GM12878 (cell line): ENCODE results near the gene PSMB7.

Experiments used
- ATF7 ChIP-seq: fragments of 450-650 bp; IDR thresholded peaks from 2 replicates; pipeline ENCODE4 v1.6.1; 2016; ENCODE audit warnings: low read depth, mild to moderate bottlenecking
- CTCF ChIP-seq, 3 experiments: IDR thresholded peaks in 2 of 3; conservative IDR thresholded peaks in 1 of 3; 2 replicates each; pipeline ENCODE4 v1.5.1; 2011; ENCODE audit warnings: low read depth in 3 of 3, low read length in 3 of 3, mild to moderate bottlenecking in 3 of 3, control low read depth in 2 of 3, moderate library complexity in 2 of 3, inconsistent platforms in 1 of 3, mixed read lengths in 1 of 3; ENCODE audit not compliant: control insufficient read depth in 2 of 3, insufficient read depth in 1 of 3; ENCODE audit errors: extremely low read depth in 1 of 3
- EZH2 ChIP-seq: IDR thresholded peaks from 2 replicates; pipeline ENCODE4 v1.6.1; 2012; ENCODE audit warnings: low read depth, mild to moderate bottlenecking, control low read depth, inconsistent platforms, low read length, borderline replicate concordance; ENCODE audit not compliant: control insufficient read depth
- MEF2A ChIP-seq: IDR thresholded peaks from 2 replicates; pipeline ENCODE4 v1.6.1; 2011; ENCODE audit warnings: low read depth, mild to moderate bottlenecking, low read length, moderate library complexity; ENCODE audit not compliant: insufficient read depth
- NFIC ChIP-seq: IDR thresholded peaks from 2 replicates; pipeline ENCODE4 v1.6.1; 2012; ENCODE audit warnings: low read depth, mild to moderate bottlenecking, inconsistent platforms, low read length, moderate library complexity
- PAX8 ChIP-seq: fragments of 450-650 bp; IDR thresholded peaks from 2 replicates; pipeline ENCODE4 v1.6.1; 2017; ENCODE audit warnings: mild to moderate bottlenecking, moderate library complexity
- PKNOX1 ChIP-seq: fragments of 450-650 bp; IDR thresholded peaks from 2 replicates; pipeline ENCODE4 v1.6.1; 2016; ENCODE audit warnings: mild to moderate bottlenecking
- RAD21 ChIP-seq: IDR thresholded peaks from 2 replicates; pipeline ENCODE4 v1.6.1; 2011; ENCODE audit warnings: mild to moderate bottlenecking, low read depth, low read length, moderate library complexity; ENCODE audit not compliant: insufficient read depth
- REST ChIP-seq: IDR thresholded peaks from 2 replicates; pipeline ENCODE4 v1.6.1; 2012; ENCODE audit warnings: mild to moderate bottlenecking, low read depth, low read length
- SP1 ChIP-seq: IDR thresholded peaks from one replicate; pipeline ENCODE4 v1.6.1; 2011; ENCODE audit warnings: low read depth, low read length
- TAF1 ChIP-seq: IDR thresholded peaks from 2 replicates; pipeline ENCODE4 v1.6.1; 2011; ENCODE audit warnings: mild to moderate bottlenecking, low read depth, low read length, borderline replicate concordance
- USF2 ChIP-seq: IDR thresholded peaks from 2 replicates; pipeline ENCODE4 v1.6.1; 2011; ENCODE audit warnings: low read depth, low read length, improper control_type of control experiment, borderline replicate concordance

GRCh38 chr9:124375726-124376125, 39.5 kb downstream of the PSMB7 start:
- no peak for TF ChIP-seq NFIC
- no peak for TF ChIP-seq CTCF (IDR thresholded peaks at IDR 0.05 in 2 of 3, conservative IDR thresholded peaks at IDR 0.05 in 1 of 3; ENCODE audit: control insufficient read depth in 2 of 3, extremely low read depth in 1 of 3, insufficient read depth in 1 of 3, low read depth in 3 of 3, low read length in 3 of 3)
- TF ChIP-seq SP1: no peak
- no peak for TF ChIP-seq REST
- no peak for TF ChIP-seq MEF2A
- TF ChIP-seq TAF1: no peak
- no peak for TF ChIP-seq ATF7
- TF ChIP-seq PKNOX1: no peak
- no peak for TF ChIP-seq EZH2
- TF ChIP-seq RAD21: no peak
- TF ChIP-seq USF2: no peak
- no peak for TF ChIP-seq PAX8
